ENCODE measurements around the gene PRPF8.

- TF ChIP-seq POLR2A (IDR thresholded peaks at IDR 0.05), result no peak
- no peak for TF ChIP-seq CTCF (IDR thresholded peaks at IDR 0.05)
Measured at GRCh38 chr17:1693339-1693738, 8.7 kb upstream of the PRPF8 start.
